ENCODE measurements around the gene ESR2.

ESR2 gene

DNA sequence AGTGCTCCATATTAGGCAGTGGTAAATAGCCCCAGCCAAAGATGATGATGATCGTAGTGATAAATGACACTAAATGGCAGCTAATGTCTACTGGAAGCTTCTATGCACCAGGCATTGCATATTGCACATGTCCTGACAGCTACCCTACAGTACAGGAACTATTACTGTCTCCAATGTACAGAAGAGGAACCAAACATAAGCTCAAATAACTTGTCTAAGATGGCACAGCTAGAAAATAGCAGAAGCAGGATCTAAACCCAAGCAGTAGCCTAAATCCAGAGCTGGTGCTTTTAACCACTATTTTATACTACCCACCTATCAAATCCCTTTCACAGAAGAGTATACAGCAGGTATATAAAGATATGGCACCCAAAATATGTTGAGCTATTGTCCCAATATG is 28.9 kb downstream of the ESR2 start:
- DNase-seq = no peak

DNA sequence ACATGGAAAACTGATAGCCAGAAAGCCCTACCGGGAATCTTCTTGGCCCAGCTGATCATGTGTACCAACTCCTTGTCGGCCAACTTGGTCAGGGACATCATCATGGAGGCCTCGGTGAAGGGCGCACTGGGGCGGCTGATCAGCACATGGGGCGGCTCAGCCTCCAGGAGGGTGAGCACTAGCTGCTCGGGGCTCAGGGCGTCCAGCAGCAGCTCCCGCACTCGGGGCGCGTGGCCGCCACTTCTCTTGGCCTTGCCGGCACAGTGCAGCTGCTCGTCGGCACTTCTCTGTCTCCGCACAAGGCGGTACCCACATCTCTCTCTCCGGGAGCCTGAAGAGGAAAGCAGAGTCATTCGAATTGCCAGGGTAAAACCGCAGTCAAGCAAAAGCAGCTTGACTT is 33.8 kb downstream of the ESR2 start:
- DNase-seq = no peak

- no peak for DNase-seq
Observed at GRCh38 chr14:64255756-64256155, 38.4 kb downstream of the ESR2 start.

DNA sequence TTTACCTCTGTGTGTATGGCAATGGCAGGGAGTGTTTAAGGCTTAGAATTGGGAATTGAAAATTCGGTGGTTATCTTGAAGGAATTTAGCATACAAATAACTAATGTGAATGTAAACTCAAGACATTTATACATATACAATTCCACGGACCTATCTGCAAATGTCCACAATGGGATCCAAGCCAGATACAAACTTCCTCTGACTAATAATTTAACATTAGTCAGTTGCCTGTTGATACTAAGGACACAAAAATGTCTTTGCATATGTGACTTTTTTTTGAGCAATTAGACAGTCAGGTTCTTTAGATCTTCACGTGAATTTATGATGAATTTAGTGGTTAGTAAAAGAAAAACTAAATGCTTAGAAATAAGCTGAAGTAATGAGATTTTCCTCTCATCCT is 40.5 kb downstream of the ESR2 start:
- no peak for DNase-seq

GRCh38 chr14:64249363-64249762 is 44.8 kb downstream of the ESR2 start:
- no peak for DNase-seq

DNA sequence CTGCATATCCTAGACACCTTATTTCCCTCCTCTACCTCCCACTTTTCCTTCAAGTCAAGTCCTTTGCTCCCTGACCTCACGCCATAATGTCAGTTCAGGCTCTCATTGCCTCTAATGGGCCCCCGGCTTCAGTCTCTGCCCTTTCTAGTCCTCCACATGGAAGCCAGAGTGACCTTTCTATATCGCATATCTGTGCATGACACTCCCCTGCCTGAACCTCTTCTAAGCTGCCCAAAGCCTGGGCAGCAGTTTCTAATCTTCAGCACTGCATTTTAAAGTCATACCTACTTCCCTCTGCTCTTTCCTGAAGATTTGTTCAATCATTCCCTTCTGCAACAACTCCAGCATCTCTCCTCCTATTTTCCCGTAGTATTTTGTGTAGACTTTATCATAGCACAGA is 45.5 kb downstream of the ESR2 start:
- DNase-seq = no peak

DNA sequence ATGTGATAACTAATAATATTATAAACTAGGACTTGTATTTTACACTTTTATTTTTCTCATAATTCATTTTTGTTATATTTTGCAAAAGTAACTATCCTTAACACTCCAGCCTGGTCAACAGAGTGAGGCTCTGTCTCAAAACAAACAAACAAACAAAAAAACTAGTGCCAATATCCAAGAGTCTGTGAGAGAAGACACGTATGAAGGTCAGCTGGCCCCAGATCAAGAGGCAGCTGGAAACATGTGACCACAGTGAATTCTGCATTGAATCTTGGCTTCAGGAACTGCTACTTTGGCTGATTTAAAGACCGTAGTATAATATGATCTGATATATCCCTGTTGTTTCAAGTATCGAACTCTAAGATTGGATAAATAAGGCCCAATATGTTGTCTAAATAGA is 47.0 kb downstream of the ESR2 start:
- DNase-seq = no peak

DNA sequence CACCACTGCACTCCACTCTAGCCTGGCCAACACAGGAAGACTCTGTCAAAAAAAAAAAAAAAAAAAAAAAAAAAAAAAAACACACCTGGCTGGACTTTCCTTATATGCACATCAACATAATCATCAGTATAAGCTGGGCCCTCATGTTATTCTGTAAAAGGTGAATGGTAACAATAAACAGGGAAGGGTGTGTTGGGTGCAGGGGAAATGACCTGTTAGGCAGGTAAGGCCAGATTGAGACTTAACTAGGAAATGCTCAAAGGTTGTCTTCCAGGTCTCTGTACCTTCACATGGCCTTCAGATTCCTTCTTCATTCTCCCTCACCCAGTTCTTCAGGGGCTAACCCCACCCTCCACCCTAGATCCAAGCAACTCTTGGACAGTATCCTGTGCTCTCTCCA is 47.5 kb downstream of the ESR2 start:
- no peak for DNase-seq

- no peak for DNase-seq
Observed at GRCh38 chr14:64245491-64245890, 48.7 kb downstream of the ESR2 start.

DNA sequence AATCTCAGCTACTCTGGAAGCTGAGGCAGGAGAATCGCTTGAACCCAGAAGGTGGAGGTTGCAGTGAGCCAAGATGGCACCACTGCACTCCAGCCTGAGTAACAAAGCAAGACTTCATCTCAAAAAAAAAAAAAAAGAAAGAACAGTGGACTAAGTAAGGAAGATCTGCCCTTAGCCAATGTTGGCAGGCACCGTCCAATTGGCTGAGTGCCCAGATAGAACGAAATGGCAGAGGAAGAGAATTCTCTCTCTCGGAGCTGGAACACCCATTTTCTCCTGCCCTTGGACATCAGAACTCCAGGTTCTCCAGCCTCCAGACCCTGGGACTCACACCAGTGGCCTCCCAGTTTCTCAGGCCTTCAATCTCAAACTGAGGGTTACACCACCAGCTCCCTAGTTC is 49.9 kb downstream of the ESR2 start:
- no peak for DNase-seq

- DNase-seq = no peak
Observed at GRCh38 chr14:64238631-64239030, 55.5 kb downstream of the ESR2 start.

- no peak for DNase-seq
Observed at GRCh38 chr14:64238049-64238448, 56.1 kb downstream of the ESR2 start.

DNA sequence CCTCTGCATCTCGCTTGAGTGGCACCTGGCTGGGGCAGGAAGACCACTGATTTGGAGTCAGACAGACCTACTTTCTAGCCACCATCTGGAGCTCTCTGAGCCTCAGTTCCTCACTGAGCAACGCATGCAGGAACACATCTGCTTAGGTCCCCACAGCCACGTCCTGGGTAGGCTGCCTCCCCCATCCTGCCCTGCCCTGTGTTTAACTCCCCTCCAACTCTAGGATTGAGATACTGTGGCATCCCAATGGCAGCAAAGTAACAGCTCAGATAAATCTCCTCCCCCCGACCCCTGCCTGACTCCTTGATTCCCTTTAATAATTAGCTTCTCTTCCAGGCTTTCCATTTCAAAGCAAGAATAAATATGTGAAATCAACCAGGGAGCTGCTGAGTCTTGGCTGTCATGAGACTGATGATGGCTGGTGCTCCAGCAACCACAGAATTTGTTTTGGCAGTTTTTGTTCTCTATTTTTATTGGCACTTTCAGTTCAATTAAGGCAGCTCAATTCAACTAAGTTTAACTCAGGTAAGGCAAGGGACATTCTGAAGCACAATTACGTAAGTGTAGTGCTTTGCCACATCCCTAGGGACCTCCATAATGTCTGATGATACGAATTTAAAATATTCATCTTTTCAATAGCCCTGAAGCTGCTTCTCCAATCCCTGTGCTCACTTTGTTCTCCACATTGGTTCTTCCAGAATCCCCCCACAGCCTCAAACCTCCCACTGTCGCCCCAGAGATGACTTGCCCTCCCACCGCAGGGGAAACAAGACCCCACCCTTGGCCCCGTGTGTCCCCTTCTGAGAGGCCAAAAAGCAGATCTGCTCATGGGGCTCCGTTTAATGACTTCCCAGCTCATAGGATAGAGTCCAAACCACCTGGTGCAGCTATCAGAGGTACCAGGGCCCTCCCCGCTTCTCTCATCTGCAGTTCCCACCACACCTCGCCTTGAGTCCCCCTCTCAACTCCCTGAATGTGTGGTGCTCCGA is 58.2 kb downstream of the ESR2 start:
- no peak for DNase-seq

- DNase-seq = no peak
Observed at GRCh38 chr14:64234877-64235651, 59.1 kb downstream of the ESR2 start.

GRCh38 chr14:64233531-64234190 is 60.5 kb downstream of the ESR2 start:
- DNase-seq = no peak

- DNase-seq = no peak
Observed at GRCh38 chr14:64232944-64233343, 61.2 kb downstream of the ESR2 start.

GRCh38 chr14:64232095-64232838 is 61.9 kb downstream of the ESR2 start:
- DNase-seq = no peak

DNA sequence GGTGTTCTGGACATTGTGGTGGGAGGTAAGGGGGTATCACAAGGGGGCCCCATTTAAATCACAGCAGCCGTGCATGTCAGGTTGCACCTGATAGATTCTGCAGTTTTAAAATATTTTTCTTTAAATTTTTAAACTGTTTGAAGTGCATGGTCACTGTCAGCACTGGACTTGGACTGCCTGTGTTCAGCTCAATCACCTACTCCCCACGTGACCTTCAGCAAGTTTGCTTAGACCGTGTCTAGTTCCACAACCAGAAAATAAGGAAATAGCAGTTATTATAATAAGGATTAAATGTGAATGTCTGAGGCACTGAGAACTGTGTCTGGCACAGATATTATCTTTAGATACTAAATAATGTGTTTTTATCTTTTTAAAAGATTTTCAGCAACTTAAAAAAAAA is 64.7 kb downstream of the ESR2 start:
- no peak for DNase-seq

DNA sequence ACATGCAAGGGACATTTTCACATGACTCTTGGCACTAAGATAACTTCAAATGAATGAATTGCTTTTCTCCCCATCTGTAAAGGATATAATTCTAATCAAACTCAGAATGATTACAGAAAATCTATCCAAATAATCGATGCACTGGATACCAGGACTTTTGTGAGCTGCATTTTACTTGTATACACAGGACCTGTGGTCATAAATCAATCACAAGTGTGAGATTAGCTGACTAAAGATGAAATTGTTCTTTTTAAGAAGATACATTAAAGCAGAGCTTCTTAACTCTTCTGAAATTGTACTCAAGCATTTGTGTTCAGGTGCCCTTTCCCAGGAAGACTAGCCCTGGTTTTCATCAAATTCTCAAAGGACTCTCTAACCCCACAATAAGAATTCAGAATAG is 66.3 kb downstream of the ESR2 start:
- no peak for DNase-seq

GRCh38 chr14:64225151-64225757 is 68.9 kb downstream of the ESR2 start:
- DNase-seq = no peak

- DNase-seq = no peak
Observed at GRCh38 chr14:64221391-64222003, 72.7 kb downstream of the ESR2 start.

- DNase-seq = no peak
Observed at GRCh38 chr14:64220466-64220865, 73.7 kb downstream of the ESR2 start.
